ENCODE measurements around the gene SHC2.
"Not testable (repeated sequence)": the region's sequence is repeated elsewhere in the genome, so short reads cannot be mapped to it uniquely, and the experiment has no call there.

SHC2 gene

GRCh38 chr19:411723-412355, 49.0 kb downstream of the SHC2 start:
- DNase-seq (ENCODE audit: low spot score in 2 of 2), result peak in 1 of 2 experiments; percentile 4
- H3K27me3 ChIP-seq (ENCODE audit: low read depth), result no peaks in the 10 kb centered on the region
- no peak overlapping the region for H3K4me3 ChIP-seq
- H3K36me3 ChIP-seq (replicated peaks), result peaks cover 7% of the 10 kb centered on the region; the same call in 1 of the 2 replicates
- peaks cover 10% of the 10 kb centered on the region for H3K4me1 ChIP-seq
- in situ Hi-C loops (cut with MboI; ENCODE audit: low sequenced_read_pairs), result no loop called here
- H3K9me3 ChIP-seq, result peaks cover 6% of the 10 kb centered on the region; the same call in 1 of the 2 replicates

DNA sequence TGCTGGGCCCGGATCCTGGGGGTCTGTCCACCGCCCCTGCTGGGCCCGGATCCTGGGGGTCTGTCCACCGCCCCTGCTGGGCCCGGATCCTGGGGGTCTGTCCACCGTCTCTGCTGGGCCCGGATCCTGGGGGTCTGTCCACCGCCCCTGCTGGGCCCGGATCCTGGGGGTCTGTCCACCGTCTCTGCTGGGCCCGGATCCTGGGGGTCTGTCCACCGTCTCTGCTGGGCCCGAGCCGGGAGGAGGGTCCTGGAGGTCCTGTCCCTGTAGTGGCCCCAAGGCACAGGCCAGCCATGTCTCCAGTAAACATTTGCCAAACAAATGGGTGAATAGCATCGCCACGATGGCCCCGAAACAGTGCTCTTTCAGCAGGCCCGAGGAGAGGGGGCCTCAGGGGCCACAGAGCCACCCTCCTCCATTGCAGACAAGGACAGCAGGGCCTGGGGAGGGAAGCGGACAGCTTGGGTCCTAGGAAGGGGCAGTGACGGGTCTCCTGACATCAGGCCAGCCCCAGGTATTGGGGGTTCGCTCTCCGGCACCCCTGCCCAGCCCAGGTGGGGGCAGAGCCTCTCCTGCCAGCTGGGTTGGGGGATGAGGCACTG, 49.6 kb downstream of the SHC2 start:
- H3K27me3 ChIP-seq (ENCODE audit: low read depth), result not testable (repeated sequence)
- DNase-seq (ENCODE audit: low spot score in 2 of 2), result peak in 1 of 2 experiments; percentile 6

DNA sequence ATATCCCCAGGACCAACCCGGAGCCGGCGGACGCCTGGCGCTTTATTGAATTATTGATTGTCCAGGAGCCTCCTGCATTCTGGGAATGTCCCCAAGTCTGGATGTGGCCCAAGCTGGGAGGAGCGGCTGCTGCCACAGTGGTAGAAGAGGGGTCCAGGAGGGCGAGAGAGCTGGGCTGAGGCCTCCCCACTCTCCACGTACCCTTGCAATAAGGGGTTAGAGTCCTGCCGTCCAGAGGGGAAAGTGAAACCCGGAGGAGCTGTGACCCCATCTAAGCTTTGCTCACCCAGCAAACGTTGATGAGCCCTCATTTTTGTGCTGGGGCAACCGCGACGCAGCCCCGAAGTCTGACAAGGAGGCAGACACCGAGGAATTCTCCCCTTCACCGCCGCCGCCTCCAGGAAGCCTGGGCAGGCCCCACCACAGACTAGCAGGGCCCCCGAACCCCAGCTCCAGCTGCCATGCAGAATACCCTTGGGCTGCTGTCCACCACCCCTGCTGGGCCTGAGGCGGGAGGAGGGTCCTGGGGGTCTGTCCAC, 50.5 kb downstream of the SHC2 start:
- Histone ChIP-seq H3K4me1 (peaks cover 12% of the 10 kb centered on the region), H3K9me3 (peaks cover 6% of the 10 kb centered on the region; the same call in 1 of the 2 replicates), H3K4me3 (no peak overlapping the region), H3K27me3 (ENCODE audit: low read depth) (no peaks in the 10 kb centered on the region), H3K36me3 (replicated peaks) (peaks cover 13% of the 10 kb centered on the region; the same call in 1 of the 2 replicates)
- in situ Hi-C loops (cut with MboI; ENCODE audit: low sequenced_read_pairs), result no loop called here
- DNase-seq (ENCODE audit: low spot score in 2 of 2), result peak in 1 of 2 experiments; percentile 7

More for the DNA sequence above, 49.6 kb downstream of the SHC2 start:
- in situ Hi-C loops (cut with MboI; ENCODE audit: low sequenced_read_pairs); H3K4me3 ChIP-seq; H3K4me1 ChIP-seq; H3K9me3 ChIP-seq: not testable (repeated sequence)
- H3K36me3 ChIP-seq (replicated peaks), result peaks cover 13% of the 10 kb centered on the region; the same call in 1 of the 2 replicates

DNA sequence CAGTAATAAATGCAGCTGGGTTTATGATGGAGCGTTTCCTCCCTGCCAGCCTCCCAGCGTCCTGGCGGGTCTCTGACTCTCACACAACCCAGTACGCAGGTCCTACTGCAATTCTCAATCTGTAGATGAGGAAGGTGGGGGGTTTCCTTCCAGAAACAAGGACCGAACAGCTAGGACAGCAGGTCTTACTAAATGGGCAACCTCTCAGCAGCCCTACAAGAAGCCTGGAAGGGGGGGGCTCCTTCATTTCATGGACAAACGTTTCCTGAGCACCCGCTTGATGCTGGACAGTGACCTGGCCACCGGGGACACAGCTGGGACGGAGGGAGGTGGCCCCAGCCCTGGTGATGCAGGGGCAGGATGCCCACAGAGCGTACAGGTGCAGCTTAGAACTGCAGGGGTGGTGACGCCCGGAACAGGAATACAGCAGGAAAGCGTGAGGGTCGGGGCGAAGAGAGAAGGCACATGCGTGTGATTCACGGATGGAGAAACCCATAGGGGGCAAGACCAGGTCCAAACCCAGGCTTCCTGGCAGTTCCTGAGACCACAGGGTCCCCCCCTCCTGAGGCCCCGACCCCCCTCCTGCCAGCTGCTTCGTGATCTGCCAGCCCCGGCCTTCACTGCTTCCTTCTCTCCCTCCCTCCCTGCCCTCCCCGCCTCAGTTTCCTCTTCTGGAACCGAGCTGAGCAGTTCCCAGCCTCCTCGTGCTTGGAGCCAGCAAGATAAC, 51.2 kb downstream of the SHC2 start:
- Histone ChIP-seq H3K4me1 (peaks cover 14% of the 10 kb centered on the region), H3K9me3 (peaks cover 6% of the 10 kb centered on the region; the same call in 1 of the 2 replicates), H3K36me3 (replicated peaks) (peaks cover 13% of the 10 kb centered on the region; the same call in 1 of the 2 replicates), H3K27me3 (ENCODE audit: low read depth) (no peaks in the 10 kb centered on the region), H3K4me3 (peak overlapping the region; percentile 70)
- no peak for DNase-seq (ENCODE audit: low spot score in 2 of 2)
- in situ Hi-C loops (cut with MboI; ENCODE audit: low sequenced_read_pairs), result no loop called here

DNA sequence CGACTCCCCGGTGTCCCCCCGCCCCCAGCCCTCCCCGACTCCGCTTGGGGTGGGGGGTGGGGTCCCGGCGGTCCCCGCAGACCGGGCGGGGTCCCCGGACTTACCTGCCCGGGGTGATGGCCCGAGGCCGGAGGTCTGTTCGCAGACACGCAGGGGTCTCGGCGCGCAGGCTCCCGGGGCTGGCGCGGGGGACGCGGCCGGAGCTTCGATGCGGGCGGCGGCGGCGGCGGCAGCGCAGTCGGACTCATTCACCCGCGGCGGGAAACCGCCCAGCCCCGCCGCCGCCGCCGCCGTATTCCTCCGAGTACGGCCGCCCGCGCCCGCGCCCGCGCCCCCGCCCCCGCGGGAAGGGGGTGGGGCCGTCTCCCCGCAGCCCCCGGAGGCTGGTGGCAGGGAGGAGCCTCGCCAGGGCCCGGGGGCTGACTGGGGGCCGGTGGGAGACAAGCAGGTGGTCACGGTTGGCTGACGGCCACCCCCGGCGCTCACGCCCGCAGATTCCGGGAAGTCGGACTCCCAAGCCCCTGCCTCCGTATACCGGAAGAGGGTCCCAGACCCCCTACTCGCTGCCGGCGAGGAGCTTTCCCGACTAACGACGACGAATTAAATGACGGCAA, 51.8 kb downstream of the SHC2 start, which contains the start of gene C2CD4C:
Gene C2CD4C, minus strand, starts transcription at position 246 of the 614 bp plus-strand sequence. CDS start 786 bp downstream, outside the sequence.
- in situ Hi-C loops (cut with MboI; ENCODE audit: low sequenced_read_pairs), result no loop called here

DNA sequence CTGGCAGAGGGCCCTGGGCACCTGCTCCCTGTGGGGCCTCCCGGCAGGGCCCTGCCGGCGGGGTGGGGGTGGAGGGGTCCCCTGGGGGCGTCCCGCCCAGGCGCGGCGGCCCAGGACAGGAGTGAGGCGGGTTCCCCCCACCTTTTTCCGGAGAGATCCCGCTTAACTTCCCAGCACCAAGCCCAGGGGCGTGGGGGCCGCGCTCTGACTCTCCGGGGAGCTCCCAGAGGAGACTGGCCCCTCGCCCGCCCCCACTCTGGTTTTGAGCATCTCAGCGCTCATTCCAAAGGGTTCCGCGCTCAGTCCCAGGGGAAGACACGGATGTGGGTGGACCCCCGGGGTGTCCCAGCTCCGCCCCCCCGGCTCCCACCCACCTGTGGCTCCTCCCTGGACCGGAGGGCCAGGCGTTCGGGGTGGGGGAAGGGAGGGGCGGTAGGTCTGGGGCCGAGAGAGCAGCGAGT, 52.4 kb downstream of the SHC2 start:
- peak overlapping the region; percentile 70 for H3K4me3 ChIP-seq
- DNase-seq (ENCODE audit: low spot score in 2 of 2), result peak; percentile 69 to 90
- peaks cover 13% of the 10 kb centered on the region; the same call in 1 of the 2 replicates for H3K36me3 ChIP-seq (replicated peaks)
- no peaks in the 10 kb centered on the region for H3K27me3 ChIP-seq (ENCODE audit: low read depth)
- peaks cover 16% of the 10 kb centered on the region for H3K4me1 ChIP-seq
- peaks cover 6% of the 10 kb centered on the region; the same call in 1 of the 2 replicates for H3K9me3 ChIP-seq
- in situ Hi-C loops (cut with MboI; ENCODE audit: low sequenced_read_pairs), result no loop called here

More for the DNA sequence above, 51.8 kb downstream of the SHC2 start, which contains the start of gene C2CD4C:
- Histone ChIP-seq H3K9me3 (peaks cover 6% of the 10 kb centered on the region; the same call in 1 of the 2 replicates), H3K4me1 (peaks cover 14% of the 10 kb centered on the region), H3K36me3 (replicated peaks) (peaks cover 13% of the 10 kb centered on the region; the same call in 1 of the 2 replicates), H3K27me3 (ENCODE audit: low read depth) (no peaks in the 10 kb centered on the region), H3K4me3 (peak within 1 kb of the TSS; percentile 70)
- peak; percentile 28 to 80 for DNase-seq (ENCODE audit: low spot score in 2 of 2)

DNA sequence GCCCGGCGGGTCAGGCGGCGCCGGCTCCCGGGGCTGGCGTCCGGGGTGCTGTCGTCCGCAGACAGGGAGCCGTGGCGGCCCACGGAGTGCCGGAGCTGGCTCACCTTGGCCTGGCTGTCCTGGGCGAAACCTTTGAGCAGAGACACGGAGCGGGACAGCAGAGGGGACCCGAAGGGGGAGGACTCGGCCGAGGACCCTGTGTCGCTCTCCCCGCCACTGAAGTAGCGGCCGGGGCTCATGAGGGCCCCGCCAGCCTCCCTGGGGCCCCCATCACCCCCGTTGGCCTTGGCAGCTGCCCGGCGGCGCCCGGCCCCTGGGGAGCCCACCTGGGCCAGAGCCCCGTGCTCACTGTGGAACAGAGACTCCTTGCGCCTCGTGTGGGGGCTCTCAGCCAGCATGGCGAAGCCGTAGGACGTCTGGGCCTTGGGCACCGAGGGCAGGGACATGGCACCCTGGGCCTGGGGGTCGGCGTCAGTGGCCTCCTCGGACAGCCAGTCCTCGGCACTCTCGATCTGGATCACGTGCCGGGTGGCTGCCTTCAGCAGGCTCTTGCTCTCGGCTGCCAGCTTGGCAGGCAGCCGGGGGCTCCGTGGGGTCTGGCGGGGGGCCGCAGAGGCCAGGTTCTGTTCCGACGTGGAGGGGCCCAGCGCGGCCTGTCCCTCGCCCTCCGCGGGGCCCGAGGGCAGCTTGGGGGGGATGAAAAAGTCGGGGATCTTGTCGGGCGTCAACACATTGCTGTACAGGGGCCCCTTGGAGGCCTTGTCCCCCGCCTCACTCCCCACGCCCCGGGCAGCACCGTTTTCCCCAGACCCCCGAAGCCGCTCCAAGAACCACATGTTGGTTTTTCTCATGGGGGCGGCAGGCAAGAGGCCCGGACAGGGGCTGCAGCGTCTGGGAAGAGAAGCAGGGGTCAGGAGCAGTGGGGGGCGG, 53.1 kb downstream of the SHC2 start:
- H3K36me3 ChIP-seq (replicated peaks), result peaks cover 13% of the 10 kb centered on the region; the same call in 1 of the 2 replicates
- no peaks in the 10 kb centered on the region for H3K27me3 ChIP-seq (ENCODE audit: low read depth)
- H3K4me3 ChIP-seq, result peak overlapping the region; percentile 70
- no peak for DNase-seq (ENCODE audit: low spot score in 2 of 2)
- H3K4me1 ChIP-seq, result peaks cover 19% of the 10 kb centered on the region
- in situ Hi-C loops (cut with MboI; ENCODE audit: low sequenced_read_pairs), result no loop called here
- peaks cover 6% of the 10 kb centered on the region; the same call in 1 of the 2 replicates for H3K9me3 ChIP-seq

GRCh38 chr19:406971-407510, 53.8 kb downstream of the SHC2 start:
- Histone ChIP-seq H3K4me3 (no peak overlapping the region), H3K36me3 (replicated peaks) (peaks cover 13% of the 10 kb centered on the region; the same call in 1 of the 2 replicates), H3K27me3 (ENCODE audit: low read depth) (no peaks in the 10 kb centered on the region), H3K4me1 (peaks cover 19% of the 10 kb centered on the region), H3K9me3 (peaks cover 6% of the 10 kb centered on the region; the same call in 1 of the 2 replicates)
- in situ Hi-C loops (cut with MboI; ENCODE audit: low sequenced_read_pairs), result no loop called here
- no peak for DNase-seq (ENCODE audit: low spot score in 2 of 2)

- peaks cover 13% of the 10 kb centered on the region; the same call in 1 of the 2 replicates for H3K36me3 ChIP-seq (replicated peaks)
- H3K4me1 ChIP-seq, result peaks cover 19% of the 10 kb centered on the region
- no peak for DNase-seq (ENCODE audit: low spot score in 2 of 2)
- H3K9me3 ChIP-seq, result peaks cover 4% of the 10 kb centered on the region; the same call in 1 of the 2 replicates
- in situ Hi-C loops (cut with MboI; ENCODE audit: low sequenced_read_pairs), result no loop called here
- H3K27me3 ChIP-seq (ENCODE audit: low read depth), result no peaks in the 10 kb centered on the region
- no peak overlapping the region for H3K4me3 ChIP-seq
Observed at GRCh38 chr19:406135-406781, 54.6 kb downstream of the SHC2 start.

GRCh38 chr19:405121-405965, 55.5 kb downstream of the SHC2 start:
- no peak for DNase-seq (ENCODE audit: low spot score in 2 of 2)
- Histone ChIP-seq H3K4me1 (peaks cover 19% of the 10 kb centered on the region), H3K27me3 (ENCODE audit: low read depth) (no peaks in the 10 kb centered on the region), H3K9me3 (peaks cover 4% of the 10 kb centered on the region; the same call in 1 of the 2 replicates), H3K36me3 (replicated peaks) (peaks cover 13% of the 10 kb centered on the region; the same call in 1 of the 2 replicates), H3K4me3 (no peak overlapping the region)
- in situ Hi-C loops (cut with MboI; ENCODE audit: low sequenced_read_pairs), result no loop called here

Measured in HAP-1 (cell line).